CD4-positive, alpha-beta T cell treated with Interleukin-6 at 100 ng/mL for 8 hours (primary cell): ENCODE data around the gene CUBN.

ENCODE experiments used
- DNase-seq: peaks from one replicate; pipeline ENCODE4 v3.0.0-alpha.2; 2020; ENCODE audit warnings: mixed read lengths, low spot score

Gene CUBN

DNA sequence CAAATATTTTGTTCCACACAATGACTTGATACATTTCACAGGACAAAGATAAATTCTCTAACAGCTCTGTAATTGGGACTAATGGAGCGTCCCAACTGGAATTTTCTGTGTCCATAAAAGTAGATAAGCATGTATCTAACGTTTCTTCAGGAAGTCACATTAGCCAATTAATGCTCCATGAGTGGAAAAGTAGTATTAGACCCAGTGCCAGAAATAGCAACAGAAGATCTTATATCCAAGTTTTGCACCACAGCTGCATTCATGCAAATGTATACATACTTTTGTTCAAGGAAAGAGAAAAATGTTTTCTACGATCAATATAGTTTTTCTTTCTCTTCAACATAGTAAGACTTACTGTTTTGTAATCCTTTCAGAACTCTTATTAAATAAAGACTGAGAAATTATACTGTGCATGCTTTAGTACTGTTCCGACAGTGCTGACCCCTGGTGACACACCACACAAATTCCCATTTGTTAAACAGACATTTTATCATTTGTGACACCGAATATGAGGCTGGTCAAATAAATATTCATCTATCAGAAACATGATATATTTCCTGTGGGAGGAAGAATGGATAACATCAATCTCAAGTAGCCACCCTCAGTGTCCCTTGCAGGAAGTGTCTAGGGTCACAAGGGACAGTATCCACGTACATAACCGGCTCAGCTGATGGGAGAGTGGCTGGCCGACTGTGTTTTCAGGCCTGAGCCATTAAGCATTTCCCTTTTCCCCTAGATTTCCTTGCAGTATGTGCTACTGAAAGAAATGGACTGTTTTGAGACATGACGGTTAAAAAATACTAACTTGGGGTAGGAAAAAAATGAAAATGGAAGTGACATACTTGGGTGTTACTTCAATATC is 210.3 kb downstream of the CUBN start:
- no peak for DNase-seq

DNA sequence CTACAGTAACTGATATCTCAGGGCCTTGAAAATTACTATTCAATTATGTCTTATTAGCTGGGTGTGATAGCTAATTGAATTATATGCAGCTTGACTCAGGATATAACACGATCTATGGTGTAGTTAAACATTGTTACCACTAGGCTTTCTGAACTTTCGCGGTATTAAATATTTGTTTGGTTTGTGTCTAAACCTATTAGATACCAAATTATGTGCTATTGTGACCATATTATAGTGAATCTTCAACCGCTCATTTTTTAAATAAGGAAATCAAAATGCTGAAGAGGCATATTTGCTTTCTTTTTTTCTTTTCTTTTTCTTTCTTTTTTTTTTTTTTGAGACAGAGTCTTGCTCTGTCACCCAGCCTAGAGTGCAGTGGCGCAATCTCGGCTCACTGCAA is 213.1 kb downstream of the CUBN start:
- DNase-seq = no peak

GRCh38 chr10:16915300-16915699 is 214.3 kb downstream of the CUBN start:
- DNase-seq = no peak

GRCh38 chr10:16913266-16913665 is 216.3 kb downstream of the CUBN start:
- DNase-seq = no peak

GRCh38 chr10:16910793-16911164 is 218.8 kb downstream of the CUBN start:
- no peak for DNase-seq

DNA sequence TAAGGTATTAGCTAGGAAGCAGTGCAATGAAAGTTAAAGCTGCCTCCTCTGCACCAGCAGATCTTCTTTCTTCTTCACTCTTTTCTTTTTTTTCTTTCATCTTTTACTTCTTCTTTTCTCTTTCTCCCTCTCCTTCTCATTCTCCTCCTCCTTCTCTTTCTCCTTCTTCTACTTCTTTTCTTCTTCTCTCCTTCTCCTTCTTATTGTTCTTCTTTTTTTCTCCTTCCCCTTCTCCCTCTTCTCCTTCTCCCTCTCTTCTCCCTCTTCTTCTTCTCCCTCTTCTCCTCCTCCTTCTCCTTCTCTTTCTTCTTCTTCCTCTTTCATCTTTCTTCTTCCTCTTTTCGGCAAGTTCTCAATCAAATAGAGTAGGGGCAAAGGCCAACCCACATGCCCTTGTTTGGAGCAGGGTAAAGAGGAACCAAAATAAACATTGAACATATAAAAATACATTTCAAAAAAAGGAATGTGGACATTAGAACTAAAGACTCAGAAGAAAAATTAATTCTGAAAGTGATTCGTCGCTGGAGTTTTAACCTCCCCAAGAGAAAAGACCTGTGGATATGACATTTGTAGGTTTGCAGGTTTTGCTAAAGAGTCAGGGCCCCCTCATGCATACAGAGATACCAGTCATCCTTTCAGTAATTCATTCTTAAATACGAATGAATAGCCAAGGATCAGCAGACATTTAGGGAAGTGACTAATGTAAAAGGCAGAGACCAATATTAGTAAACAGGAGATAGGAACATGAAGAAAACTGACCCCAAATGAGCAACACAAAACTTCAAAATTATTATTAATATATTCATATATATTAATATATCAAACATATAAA is 219.4 kb downstream of the CUBN start:
- DNase-seq = no peak

DNA sequence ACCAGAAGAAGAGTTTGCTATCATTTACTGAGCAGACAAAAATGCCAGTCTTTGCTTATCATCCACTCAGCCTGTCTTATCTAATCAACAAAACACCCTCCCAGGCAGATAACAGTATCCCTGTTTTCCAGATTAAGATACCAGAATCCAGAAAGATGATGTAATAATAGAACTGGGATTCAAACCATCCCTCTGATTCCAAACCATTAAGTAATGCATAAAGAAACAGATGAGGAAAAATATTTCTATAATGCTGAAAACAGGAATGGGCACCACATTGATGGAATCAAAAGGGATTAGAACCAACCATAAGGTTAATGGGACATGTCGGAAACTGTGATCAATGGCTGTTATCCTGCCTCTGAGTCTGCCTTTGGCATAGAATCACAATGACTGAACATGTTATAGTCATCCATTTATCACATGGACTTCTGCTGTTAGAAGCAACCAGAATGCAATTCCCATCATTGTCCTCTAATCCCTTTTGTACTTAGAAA is 220.3 kb downstream of the CUBN start:
- no peak for DNase-seq

DNA sequence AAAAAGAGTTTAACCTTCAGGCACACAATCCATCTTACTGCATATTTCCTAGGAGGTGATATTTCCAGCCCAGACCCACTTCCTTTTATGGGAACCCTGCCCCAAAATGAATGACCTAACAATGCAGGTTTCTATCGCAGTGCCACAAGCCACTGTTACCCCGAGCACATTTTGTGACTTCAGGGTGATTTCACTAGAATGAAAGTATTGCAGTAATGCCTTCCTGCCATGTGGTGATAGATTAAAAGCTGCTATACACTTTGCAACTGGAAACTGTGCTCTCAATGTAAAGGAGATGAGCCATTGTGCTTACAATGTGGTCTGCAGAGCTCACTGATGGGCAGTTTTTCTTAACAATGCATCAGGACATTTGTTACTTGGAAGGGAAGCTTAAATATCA is 221.9 kb downstream of the CUBN start:
- DNase-seq = no peak

DNA sequence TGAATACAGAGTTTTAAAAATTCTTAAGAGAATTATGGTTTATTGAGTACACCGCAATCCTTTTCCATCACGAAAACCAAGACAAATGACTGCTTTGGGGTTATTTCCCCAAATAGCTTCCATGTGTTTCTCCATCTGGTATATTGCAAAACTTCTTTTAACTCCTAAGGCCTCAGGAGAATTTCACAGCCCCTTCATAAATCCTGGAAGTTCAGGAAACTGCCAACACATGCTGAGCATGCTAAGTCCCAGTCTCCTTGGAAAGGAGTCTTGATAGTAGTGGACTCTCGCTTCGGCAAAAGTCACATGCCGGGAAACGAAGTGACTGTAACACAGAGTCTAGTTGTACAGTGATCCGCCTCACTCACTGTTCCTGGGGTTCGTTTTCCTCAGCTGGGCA is 224.3 kb downstream of the CUBN start:
- DNase-seq = no peak

DNA sequence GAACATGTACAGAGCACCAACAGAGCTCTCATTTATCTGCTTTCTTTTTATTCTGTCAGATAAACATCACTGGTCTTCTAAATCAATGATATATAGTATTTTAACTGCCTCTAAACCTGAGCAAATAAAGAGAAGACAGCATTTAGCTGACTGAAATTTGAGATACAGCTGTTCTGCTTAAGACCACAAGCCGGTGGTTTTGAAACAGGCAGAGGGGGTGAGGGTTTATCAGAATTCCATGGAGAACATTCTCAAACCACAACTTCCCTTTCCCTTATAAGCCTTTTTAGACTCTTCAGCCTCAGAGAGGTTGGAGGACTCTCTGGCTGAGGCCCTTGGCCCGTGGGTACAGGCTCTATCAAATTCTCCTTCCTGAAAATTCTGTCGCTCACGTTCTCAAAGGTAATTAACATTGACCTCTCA is 225.0 kb downstream of the CUBN start:
- DNase-seq = no peak

GRCh38 chr10:16904049-16904448 is 225.6 kb downstream of the CUBN start:
- no peak for DNase-seq

- no peak for DNase-seq
Observed at GRCh38 chr10:16902606-16903005, 227.0 kb downstream of the CUBN start.

DNA sequence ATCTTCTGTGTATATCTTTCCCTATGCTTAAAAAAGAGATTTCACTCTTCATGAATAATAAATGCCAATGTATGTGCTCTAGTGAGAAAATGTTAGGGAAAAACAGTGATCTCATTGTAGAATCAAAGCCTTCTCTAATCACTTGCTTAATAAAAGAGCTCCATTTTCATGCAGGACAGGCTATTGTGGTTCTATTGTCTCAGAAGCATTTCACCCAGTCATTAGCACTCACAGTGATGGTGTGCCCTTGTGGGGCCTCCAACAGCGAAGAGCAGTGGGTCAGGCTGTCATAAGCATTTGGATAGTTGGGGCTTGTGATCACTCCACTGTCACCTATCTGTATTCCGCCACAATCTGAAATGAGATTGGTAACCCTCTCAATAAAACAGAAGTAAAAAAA is 228.5 kb downstream of the CUBN start:
- DNase-seq = no peak

GRCh38 chr10:16896993-16897392 is 232.6 kb downstream of the CUBN start:
- DNase-seq = no peak

DNA sequence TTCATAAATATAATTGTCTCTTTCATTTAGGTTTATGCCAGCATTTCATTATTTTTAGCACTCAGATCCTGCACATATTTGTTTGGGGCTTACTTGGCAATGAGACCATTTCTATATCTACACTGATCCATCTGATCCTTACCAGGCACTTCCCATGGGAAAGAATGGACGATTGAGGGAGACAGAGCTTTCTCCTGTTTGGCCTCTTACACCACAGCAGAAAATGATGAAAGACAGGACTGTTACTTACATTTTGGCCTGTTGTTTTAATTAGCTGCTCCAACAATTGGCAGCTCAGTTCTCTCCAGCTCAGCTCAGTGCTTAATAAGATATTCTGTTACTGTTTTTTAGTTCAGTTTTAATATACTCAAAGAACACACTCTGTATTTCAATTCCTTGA is 234.8 kb downstream of the CUBN start:
- no peak for DNase-seq

GRCh38 chr10:16893664-16894063 is 235.9 kb downstream of the CUBN start:
- DNase-seq = no peak

DNA sequence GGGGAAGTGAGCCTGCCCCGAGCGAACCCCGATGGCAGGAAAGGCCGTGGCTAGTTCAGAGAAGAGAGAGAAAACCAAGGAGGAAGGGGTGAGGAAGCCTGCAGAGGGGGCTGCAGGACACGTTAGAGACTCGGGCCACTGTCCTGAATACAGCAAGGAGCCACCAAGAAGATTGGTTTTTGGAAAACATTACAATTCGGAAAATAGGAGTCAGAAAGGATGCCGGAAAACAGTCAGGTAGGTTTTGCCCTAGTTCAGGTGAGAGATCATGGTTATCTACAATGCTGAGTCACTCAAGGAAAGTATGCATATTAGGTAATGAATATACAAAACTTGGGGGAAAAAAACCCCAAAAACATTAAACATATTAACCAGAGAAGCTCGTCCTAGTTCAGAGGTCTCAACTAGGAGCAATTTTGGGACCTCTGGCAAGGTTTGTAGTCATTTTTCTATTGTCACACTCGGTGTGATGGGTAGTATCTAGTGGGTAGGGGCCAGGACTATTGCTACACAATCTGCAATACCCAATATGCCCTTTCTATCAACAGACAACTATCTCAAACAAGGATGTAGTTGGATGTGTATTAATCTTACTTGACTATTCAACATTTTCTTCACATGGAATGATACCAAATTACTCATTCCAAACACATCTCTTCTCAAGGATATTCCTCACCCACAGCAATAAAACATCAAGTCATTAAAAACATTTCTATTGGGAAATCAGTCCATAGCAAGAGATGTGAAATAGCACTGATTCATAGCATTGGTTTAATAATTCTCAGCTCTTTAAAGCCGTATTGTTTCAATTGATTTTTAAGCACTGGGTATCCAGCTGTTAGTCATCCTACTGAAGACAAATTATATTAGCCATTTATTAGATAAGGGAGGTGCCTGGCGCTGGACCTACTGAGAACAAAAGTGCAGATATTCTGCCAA is 238.0 kb downstream of the CUBN start:
- DNase-seq = peak; percentile 42

DNA sequence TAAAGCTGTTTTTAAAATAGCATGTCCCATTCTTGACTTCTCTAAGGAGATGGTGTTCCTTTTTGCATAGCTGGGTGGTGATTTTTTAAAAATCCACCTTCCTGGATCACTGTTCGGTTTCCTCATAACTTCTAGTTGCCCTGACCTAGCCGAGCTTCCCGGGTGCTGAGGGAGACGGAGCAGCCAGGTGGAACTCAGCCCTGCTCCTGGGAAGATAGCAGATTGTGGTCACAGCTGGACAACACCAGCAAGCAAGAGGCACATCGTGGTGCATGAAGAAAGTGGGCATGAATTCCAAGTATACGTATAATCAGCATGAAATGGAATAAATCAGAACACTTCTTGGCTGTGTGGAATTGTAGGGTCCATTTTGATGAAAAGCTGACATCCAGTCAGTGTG is 238.9 kb downstream of the CUBN start:
- DNase-seq = no peak

- no peak for DNase-seq
Observed at GRCh38 chr10:16887565-16887964, 242.0 kb downstream of the CUBN start.

- DNase-seq = no peak
Observed at GRCh38 chr10:16886031-16886430, 243.6 kb downstream of the CUBN start.

GRCh38 chr10:16884497-16884896 is 245.1 kb downstream of the CUBN start:
- no peak for DNase-seq

- DNase-seq = no peak
Observed at GRCh38 chr10:16883084-16883483, 246.5 kb downstream of the CUBN start.
